Activated naive CD4-positive, alpha-beta T cell treated with anti-CD3 and anti-CD28 coated beads, Interleukin-2, amount 50 U/mL, for 24 hours (primary cell): ENCODE data around the gene IGFBPL1.
"Not testable (repeated sequence)": the region's sequence is repeated elsewhere in the genome, so short reads cannot be mapped to it uniquely, and the experiment has no call there.

Source experiments
- H3K27ac Mint-ChIP-seq: one replicate; pipeline ENCODE4 v1.8.0; 2021; ENCODE audit warnings: mild to moderate bottlenecking, mixed read lengths
- H3K27me3 Mint-ChIP-seq: one replicate; pipeline ENCODE4 v1.8.0; 2021; ENCODE audit warnings: mixed read lengths
- H3K36me3 Mint-ChIP-seq: one replicate; pipeline ENCODE4 v1.8.0; 2021; ENCODE audit warnings: mixed read lengths
- H3K4me1 Mint-ChIP-seq: one replicate; pipeline ENCODE4 v1.8.0; 2021; ENCODE audit warnings: mixed read lengths
- H3K4me3 Mint-ChIP-seq: one replicate; pipeline ENCODE4 v1.8.0; 2021; ENCODE audit warnings: mild to moderate bottlenecking, mixed read lengths
- H3K9me3 Mint-ChIP-seq: one replicate; pipeline ENCODE4 v1.8.0; 2021; ENCODE audit warnings: mixed read lengths

The IGFBPL1 gene, protein sequence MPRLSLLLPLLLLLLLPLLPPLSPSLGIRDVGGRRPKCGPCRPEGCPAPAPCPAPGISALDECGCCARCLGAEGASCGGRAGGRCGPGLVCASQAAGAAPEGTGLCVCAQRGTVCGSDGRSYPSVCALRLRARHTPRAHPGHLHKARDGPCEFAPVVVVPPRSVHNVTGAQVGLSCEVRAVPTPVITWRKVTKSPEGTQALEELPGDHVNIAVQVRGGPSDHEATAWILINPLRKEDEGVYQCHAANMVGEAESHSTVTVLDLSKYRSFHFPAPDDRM

DNA sequence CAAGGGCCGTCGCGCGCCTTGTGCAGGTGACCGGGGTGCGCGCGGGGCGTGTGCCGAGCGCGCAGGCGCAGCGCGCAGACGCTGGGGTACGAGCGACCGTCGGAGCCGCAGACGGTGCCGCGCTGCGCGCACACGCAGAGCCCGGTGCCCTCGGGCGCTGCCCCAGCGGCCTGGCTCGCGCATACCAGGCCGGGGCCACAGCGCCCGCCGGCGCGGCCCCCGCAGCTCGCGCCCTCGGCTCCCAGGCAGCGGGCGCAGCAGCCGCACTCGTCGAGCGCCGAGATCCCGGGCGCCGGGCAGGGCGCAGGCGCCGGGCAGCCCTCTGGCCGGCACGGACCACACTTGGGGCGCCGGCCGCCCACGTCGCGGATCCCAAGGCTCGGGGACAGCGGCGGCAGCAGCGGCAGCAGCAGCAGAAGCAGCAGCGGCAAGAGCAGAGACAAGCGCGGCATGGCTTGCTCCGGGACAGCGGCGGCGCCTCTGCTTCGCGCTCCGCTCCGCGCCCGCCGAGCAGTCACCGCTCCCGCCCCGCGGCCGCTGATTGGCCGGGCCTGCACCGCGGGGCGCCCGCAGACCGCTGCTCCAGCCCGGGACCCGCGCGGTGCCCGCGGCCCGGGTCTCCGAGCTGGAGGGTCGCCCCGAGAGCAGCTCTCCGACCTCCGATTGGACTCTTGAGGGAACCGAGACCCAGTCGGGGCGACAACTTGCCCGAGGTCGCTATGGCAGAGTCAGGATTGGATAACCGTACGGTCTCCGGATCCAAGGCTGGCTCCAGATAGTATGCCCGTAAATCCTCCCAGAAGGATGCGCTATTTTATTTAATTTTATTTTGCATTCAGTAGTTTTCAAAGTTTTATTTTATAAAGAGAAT lies at the start of gene IGFBPL1:
TSS of gene IGFBPL1 (minus strand) at position 482 of the 871 bp plus-strand sequence. CDS start at position 452, 30 bp downstream.
- H3K4me3 Mint-ChIP-seq, result peak within 1 kb of the TSS; percentile 58
- H3K4me1 Mint-ChIP-seq, result peaks cover 9% of the 10 kb centered on the region
- H3K36me3 Mint-ChIP-seq, result no peaks in the 10 kb centered on the region
- peaks cover 24% of the 10 kb centered on the region for H3K27me3 Mint-ChIP-seq
- no peak within 1 kb of the TSS for H3K27ac Mint-ChIP-seq
- H3K9me3 Mint-ChIP-seq, result no peaks in the 10 kb centered on the region

DNA sequence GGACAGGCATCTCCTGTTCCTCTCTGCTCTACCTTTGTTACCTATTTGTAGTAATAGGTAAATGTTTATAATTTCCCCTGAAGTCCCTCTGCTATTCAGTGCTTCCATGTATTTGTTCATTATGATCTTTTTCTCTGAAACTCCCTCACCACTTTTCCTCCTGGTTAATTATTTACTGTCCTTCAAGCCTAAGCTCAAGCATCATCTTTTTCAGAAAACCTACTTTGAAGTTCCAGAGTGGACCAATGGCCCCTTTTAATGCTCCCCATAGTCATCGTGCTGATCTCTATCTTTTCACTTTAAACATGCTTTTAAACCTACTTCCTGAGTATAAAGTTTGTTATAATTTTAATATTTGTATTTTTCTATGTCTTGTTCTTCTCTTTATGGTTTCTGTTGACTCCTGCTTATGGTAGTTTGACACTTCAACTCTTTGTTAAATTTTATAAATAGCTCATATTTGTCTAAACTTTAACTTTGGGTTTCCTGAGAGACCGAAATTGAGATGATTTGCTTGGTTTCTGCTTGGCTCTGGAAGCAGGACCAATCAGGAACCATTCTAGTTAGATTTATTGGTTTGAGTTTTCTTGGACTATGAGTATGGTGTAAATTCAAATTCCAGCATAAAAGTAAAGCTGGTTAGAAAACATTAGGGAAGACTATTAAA lies 48.5 kb upstream of the IGFBPL1 start:
- H3K4me3 Mint-ChIP-seq, H3K27me3 Mint-ChIP-seq, H3K27ac Mint-ChIP-seq, H3K4me1 Mint-ChIP-seq, H3K36me3 Mint-ChIP-seq, H3K9me3 Mint-ChIP-seq: not testable (repeated sequence)

DNA sequence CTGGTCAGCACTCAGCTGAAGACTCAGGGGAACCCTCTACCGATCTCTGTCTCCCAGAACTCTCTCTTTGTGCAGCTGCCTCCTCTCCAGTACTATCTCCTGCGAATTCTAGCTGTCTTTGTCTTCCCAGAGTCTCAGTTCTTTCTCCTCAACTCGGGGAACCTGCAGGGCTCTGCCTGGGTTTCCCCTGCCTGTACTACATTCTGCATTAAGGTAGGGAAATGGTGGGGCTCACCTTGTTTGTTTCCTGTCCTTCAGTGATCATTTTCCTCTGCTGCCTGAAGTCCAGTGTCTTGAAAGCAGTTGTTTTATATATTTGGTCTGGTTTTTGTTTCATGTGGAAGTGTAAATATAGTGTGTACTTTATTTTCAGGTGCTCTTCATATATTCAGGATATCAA lies 43.1 kb upstream of the IGFBPL1 start:
- Mint-ChIP-seq H3K27ac (no peak overlapping the region), H3K9me3 (peaks cover 5% of the 10 kb centered on the region), H3K36me3 (peaks cover 4% of the 10 kb centered on the region), H3K4me1 (peaks cover 6% of the 10 kb centered on the region), H3K4me3 (no peak overlapping the region), H3K27me3 (no peaks in the 10 kb centered on the region)

DNA sequence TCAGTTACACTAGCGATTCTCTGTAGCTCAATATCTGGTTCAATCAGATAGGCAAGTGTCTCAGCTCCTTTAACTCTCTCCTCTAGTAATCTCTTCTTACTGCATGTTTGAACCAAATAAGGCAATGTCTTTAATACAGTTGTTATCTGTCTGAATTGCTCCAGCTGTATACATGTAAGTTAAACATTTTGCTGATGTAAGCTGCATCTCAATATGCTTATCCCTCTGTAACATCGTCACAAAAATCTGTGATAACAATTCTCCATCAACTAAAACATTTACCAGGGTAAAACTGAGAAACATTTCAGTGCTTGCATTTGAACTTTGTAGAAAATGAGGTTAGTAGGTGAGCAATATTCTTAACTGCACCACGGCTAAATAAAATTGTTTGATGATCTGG lies 29.6 kb upstream of the IGFBPL1 start:
- Mint-ChIP-seq H3K4me1 (no peaks in the 10 kb centered on the region), H3K9me3 (peaks cover 21% of the 10 kb centered on the region)

DNA sequence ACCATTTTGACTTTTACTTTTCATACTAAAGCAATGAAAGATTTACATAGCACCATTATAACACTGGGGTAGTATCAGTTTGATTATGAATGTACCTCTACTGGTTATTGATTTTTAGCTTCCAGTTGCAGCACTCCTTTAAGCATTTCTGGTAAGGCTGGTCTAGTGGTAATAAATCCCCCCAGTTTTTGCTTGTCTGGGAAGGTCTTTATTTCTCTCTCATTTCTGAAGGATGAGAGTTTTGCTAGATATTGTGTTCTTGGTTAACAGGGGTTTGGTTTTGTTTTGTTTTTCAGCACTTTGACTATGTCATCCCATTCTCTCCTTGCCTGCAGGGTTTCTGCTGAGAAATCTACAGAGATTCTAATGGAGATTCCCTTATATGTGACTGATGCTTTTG lies 26.9 kb upstream of the IGFBPL1 start:
- Mint-ChIP-seq H3K4me3 (no peak overlapping the region), H3K9me3 (peaks cover 21% of the 10 kb centered on the region), H3K36me3 (peaks cover 14% of the 10 kb centered on the region), H3K27ac (no peak overlapping the region), H3K4me1 (no peaks in the 10 kb centered on the region), H3K27me3 (peaks cover 9% of the 10 kb centered on the region)

More for the DNA sequence above, 29.6 kb upstream of the IGFBPL1 start:
- Mint-ChIP-seq H3K27ac (no peak overlapping the region), H3K36me3 (peaks cover 14% of the 10 kb centered on the region), H3K27me3 (peaks cover 9% of the 10 kb centered on the region), H3K4me3 (no peak overlapping the region)

DNA sequence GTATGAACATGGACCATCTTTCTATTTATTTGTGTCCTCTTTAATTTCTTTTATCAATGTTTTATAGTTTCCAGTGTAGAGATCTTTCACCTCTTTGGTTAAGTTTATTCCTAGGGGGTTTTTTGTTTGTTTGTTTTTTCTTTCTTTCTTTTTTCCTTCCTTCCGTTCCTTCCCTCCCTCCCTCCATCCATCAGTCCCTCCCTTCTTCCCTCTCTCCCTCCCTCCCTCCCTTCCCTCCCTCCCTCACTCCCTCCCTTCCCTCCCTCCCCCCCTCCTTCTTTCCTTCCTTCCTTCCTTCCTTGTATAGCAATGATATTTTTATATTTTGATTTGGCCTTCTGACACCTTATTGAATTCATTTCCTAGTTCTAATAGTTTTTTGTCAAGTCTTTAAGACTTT lies 23.4 kb upstream of the IGFBPL1 start:
- no peak overlapping the region for H3K27ac Mint-ChIP-seq
- peaks cover 4% of the 10 kb centered on the region for H3K4me1 Mint-ChIP-seq
- H3K9me3 Mint-ChIP-seq, result peaks cover 21% of the 10 kb centered on the region
- peaks cover 11% of the 10 kb centered on the region for H3K36me3 Mint-ChIP-seq
- peaks cover 6% of the 10 kb centered on the region for H3K27me3 Mint-ChIP-seq
- no peak overlapping the region for H3K4me3 Mint-ChIP-seq

DNA sequence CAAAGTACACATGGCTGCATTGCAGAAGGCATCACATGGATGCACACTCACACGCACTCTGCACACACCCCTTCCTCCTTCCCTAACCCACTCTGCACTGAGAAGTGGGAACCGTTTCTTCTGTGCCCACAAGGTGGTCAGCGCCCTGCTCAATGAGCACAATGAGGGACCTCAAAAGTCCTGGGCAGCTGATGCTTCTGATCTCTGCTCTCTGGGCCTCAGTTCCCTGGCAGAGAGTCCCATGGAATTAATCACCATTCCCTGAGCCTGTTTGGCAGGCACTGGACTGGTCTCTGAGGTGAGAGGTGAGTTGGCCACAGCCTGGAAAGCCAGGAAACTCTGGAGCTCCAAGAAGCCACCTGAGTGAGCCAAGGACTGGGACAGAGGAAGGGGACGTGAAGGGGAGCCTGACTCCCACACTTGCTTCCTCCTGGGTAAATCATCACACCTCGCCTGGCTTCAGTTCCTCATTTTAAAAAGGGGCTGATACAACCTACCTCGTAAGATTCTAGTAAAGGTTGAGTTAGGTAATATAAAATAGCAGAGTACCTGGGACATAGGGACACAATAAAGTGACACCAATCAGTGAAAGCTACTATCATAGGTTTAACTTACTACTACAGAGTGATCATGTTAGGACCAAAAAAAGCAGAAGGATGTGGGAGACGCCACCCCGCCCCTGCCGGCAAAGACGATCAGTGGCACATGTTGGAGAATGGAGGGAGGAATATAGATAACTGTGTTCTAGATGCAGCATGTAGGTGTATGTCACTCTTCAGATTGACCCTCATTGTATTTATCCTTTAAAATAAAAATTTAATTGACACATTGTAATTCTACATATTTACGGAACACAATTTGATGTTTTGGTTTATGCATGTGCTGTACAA lies 21.1 kb upstream of the IGFBPL1 start:
- Mint-ChIP-seq H3K27ac (no peak overlapping the region), H3K4me1 (peaks cover 4% of the 10 kb centered on the region), H3K9me3 (peaks cover 6% of the 10 kb centered on the region), H3K4me3 (no peak overlapping the region), H3K27me3 (peaks cover 4% of the 10 kb centered on the region), H3K36me3 (no peaks in the 10 kb centered on the region)

DNA sequence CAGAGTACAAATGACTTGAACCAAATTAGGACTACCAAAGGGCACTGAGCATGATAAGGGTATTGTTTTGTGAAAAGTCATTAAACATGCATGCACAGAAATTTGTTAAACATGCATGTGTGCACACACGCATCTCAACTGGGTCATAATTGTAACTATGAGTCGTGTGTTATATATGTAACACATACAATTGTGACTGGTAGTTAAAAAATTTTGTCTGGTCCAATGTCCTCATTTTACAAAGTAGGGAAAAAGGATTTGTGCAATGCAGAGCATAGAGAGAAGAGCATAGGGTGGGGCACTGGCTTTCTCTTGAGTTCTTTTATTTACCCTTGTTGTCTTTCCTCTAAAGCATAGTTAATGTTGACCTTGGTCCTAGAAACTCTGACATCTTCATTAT lies 19.3 kb upstream of the IGFBPL1 start:
- Mint-ChIP-seq H3K27ac (no peak overlapping the region), H3K4me1 (peaks cover 4% of the 10 kb centered on the region), H3K36me3 (no peaks in the 10 kb centered on the region), H3K9me3 (no peaks in the 10 kb centered on the region), H3K27me3 (peaks cover 4% of the 10 kb centered on the region), H3K4me3 (no peak overlapping the region)

DNA sequence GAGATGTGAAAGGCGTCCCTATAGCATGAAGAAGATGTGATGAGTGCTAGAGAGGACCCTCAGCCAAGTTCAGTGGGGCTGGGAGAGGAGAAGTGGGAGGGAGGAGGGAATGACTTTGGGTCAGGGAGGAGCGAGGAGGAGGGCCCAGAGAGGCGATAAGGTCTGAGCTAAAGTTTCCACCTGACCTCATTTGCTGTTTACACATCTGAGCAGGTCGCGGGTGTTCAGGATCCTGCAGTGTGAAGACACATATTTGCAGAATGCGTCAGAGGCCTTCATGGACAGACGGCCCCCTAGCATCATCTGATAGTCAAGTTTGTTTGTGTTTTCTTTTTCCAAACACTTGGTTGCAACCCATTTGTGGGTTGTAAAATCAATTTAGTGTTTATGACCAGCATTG lies 18.9 kb upstream of the IGFBPL1 start:
- no peak overlapping the region for H3K4me3 Mint-ChIP-seq
- no peak overlapping the region for H3K27ac Mint-ChIP-seq
- H3K36me3 Mint-ChIP-seq, result no peaks in the 10 kb centered on the region
- H3K4me1 Mint-ChIP-seq, result peaks cover 4% of the 10 kb centered on the region
- peaks cover 4% of the 10 kb centered on the region for H3K27me3 Mint-ChIP-seq
- H3K9me3 Mint-ChIP-seq, result no peaks in the 10 kb centered on the region

DNA sequence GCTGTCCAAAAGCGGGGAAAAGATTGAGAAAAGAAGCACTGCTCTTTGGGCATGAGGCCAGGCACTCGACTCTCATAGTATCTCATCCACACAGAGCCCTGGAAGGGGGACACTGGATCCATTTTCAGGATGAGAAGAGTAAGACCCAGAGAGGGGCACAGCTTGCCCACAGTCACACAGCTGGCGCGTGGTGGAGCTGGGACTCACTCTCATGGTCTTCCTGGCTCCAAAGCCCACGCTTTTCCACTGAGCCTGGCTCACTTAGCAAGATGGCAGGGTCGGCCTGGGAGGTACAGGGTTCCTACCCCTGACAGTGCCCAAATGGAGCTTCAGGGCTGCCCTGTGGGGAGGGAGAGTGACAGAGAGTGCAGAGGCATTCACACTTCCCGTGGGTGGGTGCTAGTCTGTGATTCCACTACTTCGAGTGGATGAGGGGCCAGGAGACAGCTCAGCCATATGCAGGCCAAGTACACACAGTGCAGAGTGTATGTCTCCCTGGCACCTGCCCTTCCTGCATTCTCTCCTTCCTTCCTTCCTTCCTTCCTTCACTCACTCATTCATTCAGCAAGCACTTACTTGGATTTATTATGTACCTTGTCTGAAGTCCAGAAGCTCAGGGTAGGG lies 18.3 kb upstream of the IGFBPL1 start:
- no peaks in the 10 kb centered on the region for H3K36me3 Mint-ChIP-seq
- H3K27me3 Mint-ChIP-seq, result peaks cover 4% of the 10 kb centered on the region
- H3K4me1 Mint-ChIP-seq, result peaks cover 4% of the 10 kb centered on the region
- no peak overlapping the region for H3K27ac Mint-ChIP-seq
- H3K9me3 Mint-ChIP-seq, result no peaks in the 10 kb centered on the region
- H3K4me3 Mint-ChIP-seq, result no peak overlapping the region

DNA sequence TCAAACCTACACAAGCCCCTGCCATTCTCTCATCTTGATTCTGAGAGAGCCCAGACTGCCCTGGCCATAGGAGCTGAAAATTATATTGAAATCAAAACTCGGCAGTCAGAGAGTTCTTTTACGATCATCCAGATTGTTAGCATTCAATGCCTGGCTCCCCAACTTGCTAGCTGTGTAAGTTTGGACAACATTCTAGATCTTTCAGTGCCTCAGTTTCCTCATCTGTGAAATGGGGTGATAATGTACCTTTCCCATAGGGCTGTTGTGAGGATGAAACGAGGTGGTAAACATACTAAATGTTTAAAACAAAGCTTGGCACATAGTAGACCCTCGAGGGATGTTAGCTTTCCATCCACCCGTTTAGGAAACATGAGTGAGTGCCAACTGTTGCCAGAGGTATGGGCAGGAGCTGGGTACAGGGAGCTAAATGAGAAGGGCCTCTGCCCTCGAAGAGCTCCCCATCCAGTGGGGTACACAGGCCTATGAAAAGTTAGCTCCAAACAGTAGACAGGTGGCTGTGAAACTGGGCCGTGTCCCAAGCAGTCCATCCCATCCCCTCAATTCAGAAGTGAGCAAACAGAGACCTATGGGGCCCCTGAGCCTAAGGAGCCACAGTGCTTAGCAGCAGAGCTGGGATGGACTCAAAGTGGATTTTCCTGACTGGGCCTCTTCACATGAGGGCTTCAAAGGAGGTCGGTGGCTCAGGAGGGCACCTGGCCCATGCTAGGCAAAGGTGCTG lies 17.3 kb upstream of the IGFBPL1 start:
- Mint-ChIP-seq H3K27ac (no peak overlapping the region), H3K9me3 (no peaks in the 10 kb centered on the region), H3K36me3 (no peaks in the 10 kb centered on the region), H3K27me3 (peaks cover 4% of the 10 kb centered on the region), H3K4me1 (peaks cover 4% of the 10 kb centered on the region), H3K4me3 (no peak overlapping the region)

DNA sequence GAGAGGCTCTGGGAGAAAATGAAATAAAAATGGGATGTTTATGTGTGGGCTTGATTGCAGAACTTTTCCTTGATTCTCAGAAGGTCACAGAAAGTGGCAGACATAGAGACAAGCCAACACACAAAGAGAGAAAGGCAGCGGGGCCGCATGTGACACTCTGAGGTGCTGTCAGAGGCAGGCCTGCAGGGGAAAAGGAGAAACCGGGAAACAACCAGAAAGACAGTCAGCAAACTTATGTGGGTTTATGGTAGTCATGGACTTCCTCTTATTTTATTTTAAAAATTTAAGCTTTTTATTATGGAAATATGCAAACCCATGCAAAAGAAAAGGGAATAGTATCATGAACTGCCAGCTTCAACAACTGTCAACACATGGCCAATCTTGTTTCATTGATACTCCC lies 16.3 kb upstream of the IGFBPL1 start:
- Mint-ChIP-seq H3K27ac (no peak overlapping the region), H3K36me3 (no peaks in the 10 kb centered on the region), H3K9me3 (no peaks in the 10 kb centered on the region), H3K4me1 (peaks cover 2% of the 10 kb centered on the region), H3K4me3 (no peak overlapping the region), H3K27me3 (peaks cover 3% of the 10 kb centered on the region)

DNA sequence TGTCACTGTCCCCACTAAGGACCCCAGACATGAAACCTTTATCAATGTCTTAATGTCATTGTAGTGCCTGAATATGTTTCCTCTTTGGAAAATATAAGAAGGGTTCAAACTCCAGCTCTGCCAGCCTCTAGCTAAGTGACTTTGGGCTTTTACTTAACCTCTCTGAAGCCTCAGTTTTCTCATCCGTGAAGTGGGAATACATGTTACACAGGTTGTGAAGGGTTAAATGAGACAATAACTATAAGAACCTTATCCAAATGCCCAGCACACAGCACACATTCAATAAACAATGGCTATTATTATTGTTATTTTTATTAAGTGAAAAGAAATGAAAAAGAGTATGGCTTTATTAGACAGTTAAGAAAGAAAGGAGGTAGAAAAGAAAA lies 15.7 kb upstream of the IGFBPL1 start:
- no peaks in the 10 kb centered on the region for H3K4me1 Mint-ChIP-seq
- no peak overlapping the region for H3K27ac Mint-ChIP-seq
- H3K9me3 Mint-ChIP-seq, result no peaks in the 10 kb centered on the region
- peaks cover 2% of the 10 kb centered on the region for H3K27me3 Mint-ChIP-seq
- H3K36me3 Mint-ChIP-seq, result no peaks in the 10 kb centered on the region
- no peak overlapping the region for H3K4me3 Mint-ChIP-seq

DNA sequence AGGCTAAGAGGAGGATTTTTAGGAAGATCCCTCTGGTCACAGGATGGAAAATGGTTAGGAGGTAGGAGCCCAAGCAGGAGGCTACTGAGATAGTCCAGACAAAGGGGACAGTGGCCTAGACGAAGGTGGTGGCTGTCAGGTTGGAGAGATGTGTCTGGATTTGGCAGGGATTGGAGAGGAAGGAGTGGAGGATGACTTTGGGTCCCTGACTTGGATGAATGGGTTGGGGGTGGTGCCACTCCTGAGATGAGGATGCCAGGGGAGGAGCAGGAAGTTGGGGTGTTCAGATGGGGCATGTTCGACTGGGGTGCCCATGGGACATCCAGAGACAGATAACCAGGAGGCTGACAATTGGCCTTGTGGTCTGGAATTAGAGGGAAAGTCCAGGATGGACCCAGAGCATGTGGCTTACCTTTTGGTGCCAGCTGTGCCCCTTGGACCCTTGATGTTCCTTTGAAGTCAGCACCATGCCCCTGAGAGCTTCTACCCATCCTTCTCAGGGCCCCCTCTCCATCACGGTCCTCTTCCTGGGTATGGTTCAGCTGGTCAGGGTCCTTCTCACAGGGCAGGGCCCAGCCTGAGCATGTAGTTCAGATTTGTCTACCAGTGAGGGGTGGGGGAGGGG lies 15.1 kb upstream of the IGFBPL1 start:
- Mint-ChIP-seq H3K4me3 (no peak overlapping the region), H3K4me1 (no peaks in the 10 kb centered on the region), H3K9me3 (no peaks in the 10 kb centered on the region), H3K27me3 (peaks cover under 1% of the 10 kb centered on the region), H3K27ac (no peak overlapping the region), H3K36me3 (no peaks in the 10 kb centered on the region)
